Endothelial cell of umbilical vein (primary cell): Measurements from ENCODE around the gene LGALS3BP. TPM values are rescaled to one million over a fixed set of nuclear protein-coding genes. Genes with fewer than 3 reads are reported as not detected.

Source experiments
- BruUV-seq: library from RNA; stranded (reverse); fragments of 400-500 nt; replicated peaks from 2 replicates; lab custom pipeline; 2021; lab: Mats Ljungman, UMichigan
- CTCF ChIA-PET: fragments of 300-600, 350-600 bp; sonication (Branson Sonifier 250); formaldehyde crosslinking; loops from one replicate; lab custom pipeline; 2021; ENCODE audit warnings: antibody characterized with exemption, inconsistent platforms; lab: Charles Lee
- POLR2A ChIA-PET: fragments of 300-600, 350-600 bp; sonication (Branson Sonifier 250); formaldehyde crosslinking; loops from one replicate; lab custom pipeline; 2021; ENCODE audit warnings: antibody characterized with exemption, inconsistent platforms; lab: Charles Lee
- DNase-seq: peaks from one replicate; pipeline ENCODE4 v3.0.0-alpha.2; 2011; ENCODE audit warnings: low read depth, low spot score
- FAIRE-seq: peaks from 2 replicates; lab custom pipeline; 2011; peaks lifted over from hg19 to GRCh38; lab: Jason Lieb, UNC
- H2AFZ ChIP-seq: 2 replicates; pipeline ENCODE4 v1.6.0; 2012; ENCODE audit warnings: low read depth, low read length, control low read depth, inconsistent platforms
- H3K27ac ChIP-seq: 2 replicates; pipeline ENCODE4 v1.5.1; 2011; ENCODE audit warnings: low read depth, mild to moderate bottlenecking, control low read depth, low read length, moderate library complexity; ENCODE audit not compliant: insufficient read depth
- H3K27me3 ChIP-seq, 2 experiments: 2 replicates each; pipeline versions ENCODE4 v1.6.0 to v1.6.1; 2011; ENCODE audit warnings: low read length in 2 of 2, mixed read lengths in 1 of 2; ENCODE audit not compliant: control insufficient read depth in 2 of 2, insufficient read depth in 2 of 2
- H3K36me3 ChIP-seq, 2 experiments: 2 replicates in 1 of 2; 3 replicates in 1 of 2; pipeline ENCODE4 v1.5.1; 2011; ENCODE audit warnings: low read length in 2 of 2, mild to moderate bottlenecking in 1 of 2, moderate library complexity in 1 of 2; ENCODE audit not compliant: control insufficient read depth in 2 of 2, insufficient read depth in 2 of 2; ENCODE audit errors: extremely low read depth in 1 of 2
- H3K4me1 ChIP-seq: 3 replicates; pipeline ENCODE4 v1.5.1; 2011; ENCODE audit warnings: mild to moderate bottlenecking, low read length; ENCODE audit not compliant: control insufficient read depth, insufficient read depth; ENCODE audit errors: extremely low read depth
- H3K4me2 ChIP-seq: 2 replicates; pipeline ENCODE4 v1.6.1; 2011; ENCODE audit warnings: low read length, control low read depth, mixed read lengths; ENCODE audit not compliant: insufficient read depth
- H3K4me3 ChIP-seq, 3 experiments: fragments of 200-600 bp in 1 of 3; sonication (generic), shearing (Covaris generic) in 1 of 3; replicated peaks in 1 of 3; 2 replicates each; pipeline ENCODE4 v1.5.1; 2011 to 2016; ENCODE audit warnings: control low read depth in 3 of 3, low read length in 3 of 3, mild to moderate bottlenecking in 2 of 3, inconsistent platforms in 1 of 3, low read depth in 1 of 3, moderate library complexity in 1 of 3; ENCODE audit not compliant: insufficient read depth in 1 of 3
- H3K79me2 ChIP-seq: 2 replicates; pipeline ENCODE4 v1.6.0; 2012; ENCODE audit warnings: low read length, inconsistent platforms; ENCODE audit not compliant: control insufficient read depth, insufficient read depth
- H3K9ac ChIP-seq: replicated peaks from 2 replicates; pipeline ENCODE3; 2011; ENCODE audit warnings: low read length, control low read depth; ENCODE audit not compliant: insufficient read depth; ENCODE audit errors: extremely low read depth
- H3K9me1 ChIP-seq: replicated peaks from 3 replicates; pipeline ENCODE4 v1.6.0; 2011; ENCODE audit warnings: mild to moderate bottlenecking, low read length; ENCODE audit not compliant: control insufficient read depth, insufficient read depth; ENCODE audit errors: extremely low read depth
- H3K9me3 ChIP-seq: replicated peaks from 2 replicates; pipeline ENCODE4 v1.5.1; 2012; ENCODE audit warnings: low read length, inconsistent platforms; ENCODE audit not compliant: control insufficient read depth, insufficient read depth
- H4K20me1 ChIP-seq: replicated peaks from 2 replicates; pipeline ENCODE3; 2011; ENCODE audit warnings: mild to moderate bottlenecking, low read length; ENCODE audit not compliant: control insufficient read depth, insufficient read depth; ENCODE audit errors: extremely low read depth
- CTCF ChIP-seq, 2 donors: IDR thresholded peaks; 1 replicate in 1 of 2; 2 replicates in 1 of 2; pipeline ENCODE4 v1.5.1; 2011; ENCODE audit warnings: low read length in 2 of 2, mild to moderate bottlenecking in 2 of 2, moderate library complexity in 2 of 2, control low read depth in 1 of 2, inconsistent platforms in 1 of 2, low read depth in 1 of 2; ENCODE audit not compliant: insufficient read depth in 1 of 2; ENCODE audit errors: extremely low read depth in 1 of 2
- EZH2 ChIP-seq: IDR thresholded peaks from 2 replicates; pipeline ENCODE4 v1.6.1; 2012; ENCODE audit warnings: borderline replicate concordance, low read depth, mild to moderate bottlenecking, moderate library complexity, low read length, inconsistent platforms; ENCODE audit not compliant: severe bottlenecking
- FOS ChIP-seq: IDR thresholded peaks from 2 replicates; pipeline ENCODE4 v1.6.1; 2011; ENCODE audit warnings: mild to moderate bottlenecking, low read length, moderate library complexity, borderline replicate concordance; ENCODE audit not compliant: insufficient read depth
- GATA2 ChIP-seq: IDR thresholded peaks from 2 replicates; pipeline ENCODE4 v1.7.0; 2011; ENCODE audit warnings: low read depth, mild to moderate bottlenecking, moderate library complexity, mixed read lengths, low read length; ENCODE audit not compliant: insufficient read length, insufficient read depth
- JUN ChIP-seq: IDR thresholded peaks from 2 replicates; pipeline ENCODE4 v1.6.1; 2011; ENCODE audit warnings: borderline replicate concordance, low read depth; ENCODE audit not compliant: insufficient read length, insufficient read depth
- MYC ChIP-seq: IDR thresholded peaks from one replicate; pipeline ENCODE4 v1.6.1; 2011; ENCODE audit warnings: mild to moderate bottlenecking, low read depth, low read length
- POLR2A ChIP-seq: IDR thresholded peaks from 2 replicates; pipeline ENCODE4 v1.6.1; 2012; ENCODE audit warnings: low read depth, mild to moderate bottlenecking, control low read depth, low read length
- POLR2AphosphoS5 ChIP-seq: IDR thresholded peaks from 2 replicates; pipeline ENCODE4 v1.6.1; 2012; ENCODE audit warnings: low read depth, mild to moderate bottlenecking, control low read depth, low read length, moderate library complexity; ENCODE audit not compliant: insufficient read depth
- dilution Hi-C: fragments of 300-500 bp; cut with MboI; formaldehyde crosslinking; loops from one replicate; pipeline ENCODE4 v1.15.0; 2019; ENCODE audit warnings: low sequenced_read_pairs; ENCODE audit not compliant: extremely low pct_ligation_motif_present
- intact Hi-C: fragments of 100-400 bp; cut with micrococcal nuclease; formaldehyde crosslinking; loops from one replicate; pipeline ENCODE4 v1.10.0; 2022
- polyA plus RNA-seq, 4 experiments: library from polyadenylated mRNA; depleted of rRNA in 3 of 4; stranded (reverse) in 3 of 4; unstranded in 1 of 4; fragments of >200 nt; gene quantifications; 2 replicates each; pipeline versions ENCODE4 v1.2.1 to v1.2.3, GENCODE V29; 2011 to 2012; ENCODE audit warnings: missing spikeins in 1 of 4
- total RNA-seq: library from RNA; stranded (reverse); gene quantifications from 2 replicates; pipeline ENCODE4 v1.2.3, GENCODE V29; 2021

LGALS3BP gene
- total and polyA plus RNA-seq, 2 donors (not counting 3 experiments of a cell fraction or from before 2014, with no cell fraction given): 0.77 to 1.3 TPM

GRCh38 chr17:78940258-78940657 is 39.5 kb downstream of the LGALS3BP start:
- FAIRE-seq (no peak), DNase-seq (no peak)
- ChIA-PET CTCF (interaction anchor here (1.3 to 1.8 kb wide), 3 partner anchors 31 to 75 kb away, joined by 3 to 6 read pairs (median 5); no protein-coding TSS in a partner anchor), POLR2A (no interaction called here)
- no peak for TF ChIP-seq EZH2
- no peak for TF ChIP-seq MYC
- TF ChIP-seq JUN: no peak
- no peak for TF ChIP-seq POLR2A
- TF ChIP-seq CTCF (IDR thresholded peaks at IDR 0.05; ENCODE audit: extremely low read depth in 1 of 2, insufficient read depth in 1 of 2, low read depth in 1 of 2, low read length in 2 of 2): no peak
- no peak for TF ChIP-seq FOS
- no peak for TF ChIP-seq GATA2
- TF ChIP-seq POLR2AphosphoS5: no peak
- H3K9me1 ChIP-seq: no peaks in the 10 kb centered on the region
- H3K4me2 ChIP-seq: no peak overlapping the region
- peaks cover 13% of the 10 kb centered on the region for H3K4me1 ChIP-seq
- H3K79me2 ChIP-seq: no peaks in the 10 kb centered on the region
- no peak overlapping the region for H3K4me3 ChIP-seq
- intact Hi-C loops: no loop called here
- H2AFZ ChIP-seq: no peak overlapping the region
- no peaks in the 10 kb centered on the region for H3K36me3 ChIP-seq
- no TSS peak for BruUV-seq
- no peaks in the 10 kb centered on the region for H3K27me3 ChIP-seq
- H3K9me3 ChIP-seq: no peaks in the 10 kb centered on the region
- no peak overlapping the region for H3K27ac ChIP-seq
- H4K20me1 ChIP-seq: no peaks in the 10 kb centered on the region
- no peak overlapping the region for H3K9ac ChIP-seq
- dilution Hi-C loops: no loop called here
